Measurements from ENCODE around the gene LIN7A.

Gene LIN7A

GRCh38 chr12:80754274-80754673, 183.5 kb downstream of the LIN7A start:
- Histone ChIP-seq H3K36me3 (ENCODE audit: control insufficient read depth, insufficient read depth, low read length) (no peaks in the 10 kb centered on the region), H3K4me3 (replicated peaks; ENCODE audit: low read depth, low read length) (no peak overlapping the region), H3K27me3 (replicated peaks; ENCODE audit: control insufficient read depth, insufficient read depth, low read length) (no peaks in the 10 kb centered on the region)
- TF ChIP-seq CTCF (IDR thresholded peaks at IDR 0.05; ENCODE audit: insufficient read depth, low read length, poor library complexity, severe bottlenecking) = no peak
- DNase-seq (ENCODE audit: extremely low read depth, insufficient read length) = no peak

- H3K36me3 ChIP-seq (ENCODE audit: control insufficient read depth, insufficient read depth, low read length) = no peaks in the 10 kb centered on the region
- no peaks in the 10 kb centered on the region for H3K27me3 ChIP-seq (replicated peaks; ENCODE audit: control insufficient read depth, insufficient read depth, low read length)
- no peak for DNase-seq (ENCODE audit: extremely low read depth, insufficient read length)
- no peak for TF ChIP-seq CTCF (IDR thresholded peaks at IDR 0.05; ENCODE audit: insufficient read depth, low read length, poor library complexity, severe bottlenecking)
- H3K4me3 ChIP-seq (replicated peaks; ENCODE audit: low read depth, low read length) = no peak overlapping the region
Observed at GRCh38 chr12:80752464-80752863, 185.3 kb downstream of the LIN7A start.

GRCh38 chr12:80749456-80749855, 188.3 kb downstream of the LIN7A start:
- H3K27me3 ChIP-seq (replicated peaks; ENCODE audit: control insufficient read depth, insufficient read depth, low read length) = no peaks in the 10 kb centered on the region
- DNase-seq (ENCODE audit: extremely low read depth, insufficient read length) = no peak
- no peaks in the 10 kb centered on the region for H3K36me3 ChIP-seq (ENCODE audit: control insufficient read depth, insufficient read depth, low read length)
- no peak overlapping the region for H3K4me3 ChIP-seq (replicated peaks; ENCODE audit: low read depth, low read length)
- no peak for TF ChIP-seq CTCF (IDR thresholded peaks at IDR 0.05; ENCODE audit: insufficient read depth, low read length, poor library complexity, severe bottlenecking)

GRCh38 chr12:80747800-80748199, 189.9 kb downstream of the LIN7A start:
- no peak for DNase-seq (ENCODE audit: extremely low read depth, insufficient read length)
- no peak for TF ChIP-seq CTCF (IDR thresholded peaks at IDR 0.05; ENCODE audit: insufficient read depth, low read length, poor library complexity, severe bottlenecking)
- H3K4me3 ChIP-seq (replicated peaks; ENCODE audit: low read depth, low read length) = no peak overlapping the region

GRCh38 chr12:80745851-80746505, 191.8 kb downstream of the LIN7A start:
- H3K4me3 ChIP-seq (replicated peaks; ENCODE audit: low read depth, low read length) = no peak overlapping the region
- DNase-seq (ENCODE audit: extremely low read depth, insufficient read length) = no peak
- TF ChIP-seq CTCF (IDR thresholded peaks at IDR 0.05; ENCODE audit: insufficient read depth, low read length, poor library complexity, severe bottlenecking) = no peak
- H3K36me3 ChIP-seq (ENCODE audit: control insufficient read depth, insufficient read depth, low read length) = no peaks in the 10 kb centered on the region
- no peaks in the 10 kb centered on the region for H3K27me3 ChIP-seq (replicated peaks; ENCODE audit: control insufficient read depth, insufficient read depth, low read length)

More at GRCh38 chr12:80747800-80748199, 189.9 kb downstream of the LIN7A start:
- Histone ChIP-seq H3K27me3 (replicated peaks; ENCODE audit: control insufficient read depth, insufficient read depth, low read length) (no peaks in the 10 kb centered on the region), H3K36me3 (ENCODE audit: control insufficient read depth, insufficient read depth, low read length) (no peaks in the 10 kb centered on the region)
